HepG2 (cell line): ENCODE results near the gene SEH1L. TPM values are rescaled to one million over a fixed set of nuclear protein-coding genes. Genes with fewer than 3 reads are reported as not detected.

ENCODE experiments used
- ATAD3A ChIP-seq: sonication (generic); formaldehyde crosslinking; IDR thresholded peaks from 2 replicates; pipeline ENCODE4 v1.4.0; 2020; ENCODE audit warnings: missing genetic modification reagents
- FOXK1 ChIP-seq: sonication (generic); formaldehyde crosslinking; IDR thresholded peaks from 2 replicates; pipeline ENCODE4 v1.4.0; 2020; ENCODE audit warnings: low read depth, missing genetic modification reagents, borderline replicate concordance
- MAFG ChIP-seq: sonication (generic); formaldehyde crosslinking; IDR thresholded peaks from 2 replicates; pipeline ENCODE4 v1.5.1; 2020; ENCODE audit warnings: mild to moderate bottlenecking, missing genetic modification reagents
- POLR2AphosphoS2 ChIP-seq: IDR thresholded peaks from 2 replicates; pipeline ENCODE4 v1.6.1; 2011; ENCODE audit warnings: low read depth, low read length, improper control_type of control experiment
- POLR2G ChIP-seq: fragments of 200-400 bp; formaldehyde crosslinking; IDR thresholded peaks from 2 replicates; pipeline ENCODE4 v1.6.1; 2018; ENCODE audit warnings: mild to moderate bottlenecking, low read depth, low read length, moderate library complexity
- ZFP36L1 ChIP-seq: sonication (generic); formaldehyde crosslinking; IDR thresholded peaks from 2 replicates; pipeline ENCODE4 v1.8.0; 2022; ENCODE audit warnings: mild to moderate bottlenecking, missing genetic modification reagents, moderate library complexity
- ZNF7 ChIP-seq: IDR thresholded peaks from 2 replicates; pipeline ENCODE4 v1.6.1; 2016; ENCODE audit warnings: missing biosample characterization, missing genetic modification reagents
- polyA plus RNA-seq, 8 experiments: library from polyadenylated mRNA; depleted of rRNA in 3 of 8; stranded (reverse) in 7 of 8; unstranded in 1 of 8; fragments of >200 nt; fragmentation: Illumina TruSeq in 4 of 8; extraction: Trizol in 4 of 8; gene quantifications; 2 replicates each; pipeline versions ENCODE4 v1.2.1 to v1.2.3, GENCODE V29; 2011 to 2016; ENCODE audit warnings: low read depth in 4 of 8, missing spikeins in 1 of 8, mixed read lengths in 1 of 8; ENCODE audit not compliant: insufficient read depth in 1 of 8
- total RNA-seq, 5 experiments: library from RNA; depleted of rRNA; stranded (reverse); fragments of >200 nt; fragmentation: Illumina TruSeq; extraction: Trizol; gene quantifications; 2 replicates each; pipeline ENCODE4 v1.2.3, GENCODE V29; 2016; ENCODE audit warnings: low read depth in 1 of 5
- TF ChIP-seq, protein P1 (sequence below): sonication (generic); formaldehyde crosslinking; IDR thresholded peaks from 2 replicates; pipeline ENCODE4 v1.4.0; 2020; ENCODE audit warnings: missing genetic modification reagents, borderline replicate concordance
- TF ChIP-seq, protein P2 (sequence below): sonication (generic); formaldehyde crosslinking; IDR thresholded peaks from 2 replicates; pipeline ENCODE4 v1.5.1; 2020; ENCODE audit warnings: mild to moderate bottlenecking, missing genetic modification reagents
- TF ChIP-seq, protein P3 (sequence below): sonication (generic); formaldehyde crosslinking; IDR thresholded peaks from 2 replicates; pipeline ENCODE4 v1.4.0; 2020; ENCODE audit warnings: missing genetic modification reagents
- TF ChIP-seq, protein P4 (sequence below): sonication (generic); formaldehyde crosslinking; IDR thresholded peaks from 2 replicates; pipeline ENCODE4 v1.4.0; 2020; ENCODE audit warnings: missing genetic modification reagents, borderline replicate concordance

SEH1L gene
- total and polyA plus RNA-seq, 2 of the 13 experiments (the other 11 are each of a cell fraction or from before 2014, with no cell fraction given) = 59.6 to 63.5 TPM

DNA sequence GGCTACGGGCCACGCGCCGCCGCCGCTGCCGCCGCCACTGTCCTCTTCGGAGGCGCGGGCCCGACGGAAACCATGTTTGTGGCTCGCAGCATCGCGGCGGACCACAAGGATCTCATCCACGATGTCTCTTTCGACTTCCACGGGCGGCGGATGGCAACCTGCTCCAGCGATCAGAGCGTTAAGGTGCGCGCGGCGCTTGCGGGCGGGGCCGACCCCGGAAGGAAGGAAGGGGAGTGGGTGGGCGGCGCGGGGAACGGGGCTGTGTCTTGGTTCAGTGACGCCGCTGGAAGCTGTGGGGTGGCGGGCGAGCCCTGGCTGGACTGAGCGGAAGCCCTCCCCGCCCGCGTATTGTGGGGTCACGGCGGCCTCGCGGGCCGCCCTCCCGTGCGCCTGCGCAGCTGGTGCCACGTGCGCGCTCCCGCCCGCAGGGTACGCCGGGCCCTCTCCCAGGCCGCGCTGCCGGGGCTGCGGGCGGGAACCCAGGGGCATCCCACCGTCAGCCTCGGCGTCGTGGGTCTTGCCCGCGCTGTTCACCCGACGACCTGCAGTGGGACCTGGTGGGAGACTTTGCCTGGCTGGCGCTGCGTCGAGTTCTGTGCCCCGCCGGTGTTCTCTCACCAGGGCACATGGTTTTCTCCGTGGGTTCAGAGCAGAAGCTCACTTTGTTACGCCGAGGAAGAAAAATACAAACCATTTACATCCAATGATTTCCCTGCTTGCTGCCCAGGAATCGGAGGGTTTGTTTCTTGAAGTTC is 416 bp downstream of the SEH1L start (continued):
- TF ChIP-seq, protein P1, sequence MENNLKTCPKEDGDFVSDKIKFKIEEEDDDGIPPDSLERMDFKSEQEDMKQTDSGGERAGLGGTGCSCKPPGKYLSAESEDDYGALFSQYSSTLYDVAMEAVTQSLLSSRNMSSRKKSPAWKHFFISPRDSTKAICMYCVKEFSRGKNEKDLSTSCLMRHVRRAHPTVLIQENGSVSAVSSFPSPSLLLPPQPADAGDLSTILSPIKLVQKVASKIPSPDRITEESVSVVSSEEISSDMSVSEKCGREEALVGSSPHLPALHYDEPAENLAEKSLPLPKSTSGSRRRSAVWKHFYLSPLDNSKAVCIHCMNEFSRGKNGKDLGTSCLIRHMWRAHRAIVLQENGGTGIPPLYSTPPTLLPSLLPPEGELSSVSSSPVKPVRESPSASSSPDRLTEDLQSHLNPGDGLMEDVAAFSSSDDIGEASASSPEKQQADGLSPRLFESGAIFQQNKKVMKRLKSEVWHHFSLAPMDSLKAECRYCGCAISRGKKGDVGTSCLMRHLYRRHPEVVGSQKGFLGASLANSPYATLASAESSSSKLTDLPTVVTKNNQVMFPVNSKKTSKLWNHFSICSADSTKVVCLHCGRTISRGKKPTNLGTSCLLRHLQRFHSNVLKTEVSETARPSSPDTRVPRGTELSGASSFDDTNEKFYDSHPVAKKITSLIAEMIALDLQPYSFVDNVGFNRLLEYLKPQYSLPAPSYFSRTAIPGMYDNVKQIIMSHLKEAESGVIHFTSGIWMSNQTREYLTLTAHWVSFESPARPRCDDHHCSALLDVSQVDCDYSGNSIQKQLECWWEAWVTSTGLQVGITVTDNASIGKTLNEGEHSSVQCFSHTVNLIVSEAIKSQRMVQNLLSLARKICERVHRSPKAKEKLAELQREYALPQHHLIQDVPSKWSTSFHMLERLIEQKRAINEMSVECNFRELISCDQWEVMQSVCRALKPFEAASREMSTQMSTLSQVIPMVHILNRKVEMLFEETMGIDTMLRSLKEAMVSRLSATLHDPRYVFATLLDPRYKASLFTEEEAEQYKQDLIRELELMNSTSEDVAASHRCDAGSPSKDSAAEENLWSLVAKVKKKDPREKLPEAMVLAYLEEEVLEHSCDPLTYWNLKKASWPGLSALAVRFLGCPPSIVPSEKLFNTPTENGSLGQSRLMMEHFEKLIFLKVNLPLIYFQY (CRISPR knock-in tag) = no peak; the same call in 1 of the 2 replicates
- TF ChIP-seq ZFP36L1 (CRISPR knock-in tag) (peak; percentile 96), FOXK1 (CRISPR knock-in tag) (peak; percentile 47; the same call in 1 of the 2 replicates), POLR2G (peak; percentile 91), MAFG (CRISPR knock-in tag) (0 out of 2 replicates have a peak, but pooled peaks have one; percentile 27), POLR2AphosphoS2 (no peak), ZNF7 (no peak), ATAD3A (CRISPR knock-in tag) (no peak)
- TF ChIP-seq, protein P2, sequence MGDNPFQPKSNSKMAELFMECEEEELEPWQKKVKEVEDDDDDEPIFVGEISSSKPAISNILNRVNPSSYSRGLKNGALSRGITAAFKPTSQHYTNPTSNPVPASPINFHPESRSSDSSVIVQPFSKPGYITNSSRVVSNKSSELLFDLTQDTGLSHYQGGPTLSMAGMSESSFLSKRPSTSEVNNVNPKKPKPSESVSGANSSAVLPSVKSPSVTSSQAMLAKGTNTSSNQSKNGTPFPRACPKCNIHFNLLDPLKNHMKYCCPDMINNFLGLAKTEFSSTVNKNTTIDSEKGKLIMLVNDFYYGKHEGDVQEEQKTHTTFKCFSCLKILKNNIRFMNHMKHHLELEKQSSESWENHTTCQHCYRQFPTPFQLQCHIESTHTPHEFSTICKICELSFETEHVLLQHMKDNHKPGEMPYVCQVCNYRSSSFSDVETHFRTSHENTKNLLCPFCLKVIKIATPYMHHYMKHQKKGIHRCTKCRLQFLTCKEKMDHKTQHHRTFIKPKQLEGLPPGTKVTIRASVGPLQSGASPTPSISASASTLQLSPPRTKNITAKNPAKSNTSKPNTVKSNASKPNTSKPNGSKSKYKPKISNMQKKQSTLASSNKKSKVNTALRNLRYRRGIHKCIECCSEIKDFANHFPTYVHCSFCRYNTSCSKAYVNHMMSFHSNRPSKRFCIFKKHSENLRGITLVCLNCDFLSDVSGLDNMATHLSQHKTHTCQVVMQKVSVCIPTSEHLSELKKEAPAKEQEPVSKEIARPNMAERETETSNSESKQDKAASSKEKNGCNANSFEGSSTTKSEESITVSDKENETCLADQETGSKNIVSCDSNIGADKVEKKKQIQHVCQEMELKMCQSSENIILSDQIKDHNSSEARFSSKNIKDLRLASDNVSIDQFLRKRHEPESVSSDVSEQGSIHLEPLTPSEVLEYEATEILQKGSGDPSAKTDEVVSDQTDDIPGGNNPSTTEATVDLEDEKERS (CRISPR knock-in tag) = peak; percentile 27; the same call in 1 of the 2 replicates
- TF ChIP-seq, protein P3, sequence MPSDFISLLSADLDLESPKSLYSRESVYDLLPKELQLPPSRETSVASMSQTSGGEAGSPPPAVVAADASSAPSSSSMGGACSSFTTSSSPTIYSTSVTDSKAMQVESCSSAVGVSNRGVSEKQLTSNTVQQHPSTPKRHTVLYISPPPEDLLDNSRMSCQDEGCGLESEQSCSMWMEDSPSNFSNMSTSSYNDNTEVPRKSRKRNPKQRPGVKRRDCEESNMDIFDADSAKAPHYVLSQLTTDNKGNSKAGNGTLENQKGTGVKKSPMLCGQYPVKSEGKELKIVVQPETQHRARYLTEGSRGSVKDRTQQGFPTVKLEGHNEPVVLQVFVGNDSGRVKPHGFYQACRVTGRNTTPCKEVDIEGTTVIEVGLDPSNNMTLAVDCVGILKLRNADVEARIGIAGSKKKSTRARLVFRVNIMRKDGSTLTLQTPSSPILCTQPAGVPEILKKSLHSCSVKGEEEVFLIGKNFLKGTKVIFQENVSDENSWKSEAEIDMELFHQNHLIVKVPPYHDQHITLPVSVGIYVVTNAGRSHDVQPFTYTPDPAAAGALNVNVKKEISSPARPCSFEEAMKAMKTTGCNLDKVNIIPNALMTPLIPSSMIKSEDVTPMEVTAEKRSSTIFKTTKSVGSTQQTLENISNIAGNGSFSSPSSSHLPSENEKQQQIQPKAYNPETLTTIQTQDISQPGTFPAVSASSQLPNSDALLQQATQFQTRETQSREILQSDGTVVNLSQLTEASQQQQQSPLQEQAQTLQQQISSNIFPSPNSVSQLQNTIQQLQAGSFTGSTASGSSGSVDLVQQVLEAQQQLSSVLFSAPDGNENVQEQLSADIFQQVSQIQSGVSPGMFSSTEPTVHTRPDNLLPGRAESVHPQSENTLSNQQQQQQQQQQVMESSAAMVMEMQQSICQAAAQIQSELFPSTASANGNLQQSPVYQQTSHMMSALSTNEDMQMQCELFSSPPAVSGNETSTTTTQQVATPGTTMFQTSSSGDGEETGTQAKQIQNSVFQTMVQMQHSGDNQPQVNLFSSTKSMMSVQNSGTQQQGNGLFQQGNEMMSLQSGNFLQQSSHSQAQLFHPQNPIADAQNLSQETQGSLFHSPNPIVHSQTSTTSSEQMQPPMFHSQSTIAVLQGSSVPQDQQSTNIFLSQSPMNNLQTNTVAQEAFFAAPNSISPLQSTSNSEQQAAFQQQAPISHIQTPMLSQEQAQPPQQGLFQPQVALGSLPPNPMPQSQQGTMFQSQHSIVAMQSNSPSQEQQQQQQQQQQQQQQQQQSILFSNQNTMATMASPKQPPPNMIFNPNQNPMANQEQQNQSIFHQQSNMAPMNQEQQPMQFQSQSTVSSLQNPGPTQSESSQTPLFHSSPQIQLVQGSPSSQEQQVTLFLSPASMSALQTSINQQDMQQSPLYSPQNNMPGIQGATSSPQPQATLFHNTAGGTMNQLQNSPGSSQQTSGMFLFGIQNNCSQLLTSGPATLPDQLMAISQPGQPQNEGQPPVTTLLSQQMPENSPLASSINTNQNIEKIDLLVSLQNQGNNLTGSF (CRISPR knock-in tag) = peak; percentile 99
- TF ChIP-seq, protein P4, sequence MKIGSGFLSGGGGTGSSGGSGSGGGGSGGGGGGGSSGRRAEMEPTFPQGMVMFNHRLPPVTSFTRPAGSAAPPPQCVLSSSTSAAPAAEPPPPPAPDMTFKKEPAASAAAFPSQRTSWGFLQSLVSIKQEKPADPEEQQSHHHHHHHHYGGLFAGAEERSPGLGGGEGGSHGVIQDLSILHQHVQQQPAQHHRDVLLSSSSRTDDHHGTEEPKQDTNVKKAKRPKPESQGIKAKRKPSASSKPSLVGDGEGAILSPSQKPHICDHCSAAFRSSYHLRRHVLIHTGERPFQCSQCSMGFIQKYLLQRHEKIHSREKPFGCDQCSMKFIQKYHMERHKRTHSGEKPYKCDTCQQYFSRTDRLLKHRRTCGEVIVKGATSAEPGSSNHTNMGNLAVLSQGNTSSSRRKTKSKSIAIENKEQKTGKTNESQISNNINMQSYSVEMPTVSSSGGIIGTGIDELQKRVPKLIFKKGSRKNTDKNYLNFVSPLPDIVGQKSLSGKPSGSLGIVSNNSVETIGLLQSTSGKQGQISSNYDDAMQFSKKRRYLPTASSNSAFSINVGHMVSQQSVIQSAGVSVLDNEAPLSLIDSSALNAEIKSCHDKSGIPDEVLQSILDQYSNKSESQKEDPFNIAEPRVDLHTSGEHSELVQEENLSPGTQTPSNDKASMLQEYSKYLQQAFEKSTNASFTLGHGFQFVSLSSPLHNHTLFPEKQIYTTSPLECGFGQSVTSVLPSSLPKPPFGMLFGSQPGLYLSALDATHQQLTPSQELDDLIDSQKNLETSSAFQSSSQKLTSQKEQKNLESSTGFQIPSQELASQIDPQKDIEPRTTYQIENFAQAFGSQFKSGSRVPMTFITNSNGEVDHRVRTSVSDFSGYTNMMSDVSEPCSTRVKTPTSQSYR (CRISPR knock-in tag) = peak; percentile 20; the same call in 1 of the 2 replicates
